Measurements from ENCODE around the gene TCF25. TPM values are rescaled to one million over a fixed set of nuclear protein-coding genes. Genes with fewer than 3 reads are reported as not detected.

Gene TCF25
- total RNA-seq, 1 experiment from 2014 or later, result 345 TPM

- RAD21 ChIA-PET (ENCODE audit: low non-redundant PET in 1 of 2, low total read pairs in 2 of 2, uncharacterized antibody in 2 of 2, unreplicated experiment in 2 of 2), result no interaction called here
These were observed 85.2 kb downstream of the TCF25 start for GRCh38 chr16:89958596-89958995.

GRCh38 chr16:89960966-89961365 is 87.6 kb downstream of the TCF25 start:
- H3K79me2 ChIP-seq (ENCODE audit: insufficient read depth, low read length), result no peaks in the 10 kb centered on the region
- ChIA-PET RAD21 (ENCODE audit: low non-redundant PET in 1 of 2, low total read pairs in 2 of 2, uncharacterized antibody in 2 of 2, unreplicated experiment in 2 of 2) (no interaction called here), CTCF (no interaction called here), POLR2A (no interaction called here)
- no peaks in the 10 kb centered on the region for H3K9me3 ChIP-seq (ENCODE audit: control insufficient read depth in 1 of 2, insufficient read depth in 1 of 2, low read depth in 1 of 2, low read length in 2 of 2)
- TF ChIP-seq POLR2A (IDR thresholded peaks at IDR 0.05; ENCODE audit: borderline replicate concordance, extremely low read depth, insufficient read depth, insufficient read length) (no peak), JUND (IDR thresholded peaks at IDR 0.05) (no peak), SP1 (IDR thresholded peaks at IDR 0.05; ENCODE audit: low read depth) (no peak), EZH2phosphoT487 (IDR thresholded peaks at IDR 0.05; ENCODE audit: borderline replicate concordance) (no peak), SIN3A (IDR thresholded peaks at IDR 0.05; ENCODE audit: low read depth) (no peak), EGR1 (IDR thresholded peaks at IDR 0.05; ENCODE audit: low read depth) (no peak), ZFX (IDR thresholded peaks at IDR 0.05) (no peak), EZH2 (IDR thresholded peaks at IDR 0.05) (no peak), POLR2AphosphoS5 (IDR thresholded peaks at IDR 0.05; ENCODE audit: low read depth, low read length) (no peak), YY1 (IDR thresholded peaks at IDR 0.05; ENCODE audit: extremely low read depth, insufficient replicate concordance, low read depth, low read length) (no peak), ELF1 (IDR thresholded peaks at IDR 0.05; ENCODE audit: borderline replicate concordance, low read depth) (no peak), CTCF (IDR thresholded peaks at IDR 0.05 in 2 of 3, conservative IDR thresholded peaks at IDR 0.05 in 1 of 3; ENCODE audit: borderline replicate concordance in 1 of 3, insufficient read depth in 1 of 3, low read depth in 2 of 3, low read length in 2 of 3) (no peak), CEBPB (IDR thresholded peaks at IDR 0.05; ENCODE audit: low read depth) (no peak), TCF7L2 (IDR thresholded peaks at IDR 0.05; ENCODE audit: borderline replicate concordance, extremely low read depth, insufficient read depth, insufficient read length) (no peak)
- TF ChIP-seq, protein P1, sequence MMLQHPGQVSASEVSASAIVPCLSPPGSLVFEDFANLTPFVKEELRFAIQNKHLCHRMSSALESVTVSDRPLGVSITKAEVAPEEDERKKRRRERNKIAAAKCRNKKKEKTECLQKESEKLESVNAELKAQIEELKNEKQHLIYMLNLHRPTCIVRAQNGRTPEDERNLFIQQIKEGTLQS (IDR thresholded peaks at IDR 0.05), result no peak
- TF ChIP-seq, protein P2, sequence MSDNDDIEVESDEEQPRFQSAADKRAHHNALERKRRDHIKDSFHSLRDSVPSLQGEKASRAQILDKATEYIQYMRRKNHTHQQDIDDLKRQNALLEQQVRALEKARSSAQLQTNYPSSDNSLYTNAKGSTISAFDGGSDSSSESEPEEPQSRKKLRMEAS (IDR thresholded peaks at IDR 0.05), result no peak
- ATAC-seq (no peak), DNase-seq (ENCODE audit: low read depth, low spot score) (no peak)
- no peaks in the 10 kb centered on the region for H3K9me2 ChIP-seq (ENCODE audit: insufficient read depth)
- BruUV-seq (replicated peaks), result no TSS peak
- intact Hi-C loops (cut with micrococcal nuclease), result no loop called here
- H3K27me3 ChIP-seq (ENCODE audit: insufficient read depth, low read length), result no peaks in the 10 kb centered on the region
- no peak overlapping the region for H3K4me2 ChIP-seq (ENCODE audit: low read length)
- peaks cover 15 to 39% of the 10 kb centered on the region in 2 experiments; a peak in 3 of 4 replicates for H3K36me3 ChIP-seq (ENCODE audit: control insufficient read depth in 1 of 2, insufficient read depth in 2 of 2, low read length in 2 of 2)
- H3K4me1 ChIP-seq (ENCODE audit: control insufficient read depth in 1 of 2, insufficient read depth in 2 of 2, low read length in 2 of 2), result no peaks in the 10 kb centered on the region
- H2AFZ ChIP-seq (ENCODE audit: low read depth, low read length, poor library complexity, severe bottlenecking), result no peak overlapping the region
- H3K27ac ChIP-seq (ENCODE audit: low read depth, low read length), result no peak overlapping the region
- no peaks in the 10 kb centered on the region for H4K20me1 ChIP-seq (ENCODE audit: insufficient read depth)
- H3K4me3 ChIP-seq (replicated peaks in 1 of 2; ENCODE audit: low read depth in 1 of 2, low read length in 2 of 2), result no peak overlapping the region
- H3K9ac ChIP-seq (ENCODE audit: low read length), result no peak overlapping the region

More at GRCh38 chr16:89958596-89958995, 85.2 kb downstream of the TCF25 start:
- Histone ChIP-seq H3K79me2 (ENCODE audit: insufficient read depth, low read length) (peaks cover 8% of the 10 kb centered on the region; the same call in 1 of the 2 replicates), H3K4me3 (replicated peaks in 1 of 2; ENCODE audit: low read depth in 1 of 2, low read length in 2 of 2) (no peak overlapping the region), H3K27me3 (ENCODE audit: insufficient read depth, low read length) (no peaks in the 10 kb centered on the region), H3K9me3 (ENCODE audit: control insufficient read depth in 1 of 2, insufficient read depth in 1 of 2, low read depth in 1 of 2, low read length in 2 of 2) (no peaks in the 10 kb centered on the region), H3K9me2 (ENCODE audit: insufficient read depth) (no peaks in the 10 kb centered on the region), H3K36me3 (ENCODE audit: control insufficient read depth in 1 of 2, insufficient read depth in 2 of 2, low read length in 2 of 2) (peaks cover 17 to 30% of the 10 kb centered on the region in 2 experiments; a peak in 3 of 4 replicates), H4K20me1 (ENCODE audit: insufficient read depth) (no peaks in the 10 kb centered on the region), H2AFZ (ENCODE audit: low read depth, low read length, poor library complexity, severe bottlenecking) (no peak overlapping the region), H3K9ac (ENCODE audit: low read length) (no peak overlapping the region), H3K27ac (ENCODE audit: low read depth, low read length) (no peak overlapping the region), H3K4me2 (ENCODE audit: low read length) (no peak overlapping the region), H3K4me1 (ENCODE audit: control insufficient read depth in 1 of 2, insufficient read depth in 2 of 2, low read length in 2 of 2) (no peaks in the 10 kb centered on the region)
- POLR2A ChIA-PET, result no interaction called here
- intact Hi-C loops (cut with micrococcal nuclease), result loop anchor here (1.0 kb wide), 1 partner anchor 28 kb away; no protein-coding TSS in a partner anchor
- DNase-seq (ENCODE audit: low read depth, low spot score), result no peak
- 0 out of 2 replicates have a peak, but pooled peaks have one; percentile 13 for ATAC-seq
- no TSS peak for BruUV-seq (replicated peaks)
- CTCF ChIA-PET, result no interaction called here
- TF ChIP-seq ZFX (IDR thresholded peaks at IDR 0.05), result no peak
- TF ChIP-seq, protein P1 (IDR thresholded peaks at IDR 0.05), result no peak
- no peak for TF ChIP-seq JUND (IDR thresholded peaks at IDR 0.05)
- TF ChIP-seq ELF1 (IDR thresholded peaks at IDR 0.05; ENCODE audit: borderline replicate concordance, low read depth), result no peak
- TF ChIP-seq CBX3 (IDR thresholded peaks at IDR 0.05; ENCODE audit: low read depth), result no peak
- TF ChIP-seq ZNF274 (IDR thresholded peaks at IDR 0.05; ENCODE audit: low read depth, low read length), result no peak
- TF ChIP-seq TCF7L2 (IDR thresholded peaks at IDR 0.05; ENCODE audit: borderline replicate concordance, extremely low read depth, insufficient read depth, insufficient read length), result no peak
- TF ChIP-seq EZH2phosphoT487 (IDR thresholded peaks at IDR 0.05; ENCODE audit: borderline replicate concordance), result no peak
- no peak for TF ChIP-seq POLR2A (IDR thresholded peaks at IDR 0.05; ENCODE audit: borderline replicate concordance, extremely low read depth, insufficient read depth, insufficient read length)
- no peak for TF ChIP-seq RAD21 (IDR thresholded peaks at IDR 0.05; ENCODE audit: low read depth)

Measured in HCT116 (cell line).